SK-MEL-5 (cell line): ENCODE data around the gene AKR7A2. TPM values are rescaled to one million over a fixed set of nuclear protein-coding genes. Genes with fewer than 3 reads are reported as not detected.
A peak's percentile ranks its signal among the peaks of the same experiment; 100 is the strongest.

Experiments used
- DNase-seq: peaks from one replicate; pipeline ENCODE4 v3.0.0-alpha.2; 2016; ENCODE audit warnings: low read depth, low spot score
- in situ Hi-C: cut with HindIII; loops from 2 replicates; pipeline ENCODE4 v1.10.0; 2016; ENCODE audit warnings: low sequenced_read_pairs, high pct_unique_total_duplicates, low pct_unique_long_range_greater_than_20kb
- total RNA-seq: library from RNA; depleted of rRNA; stranded (reverse); fragments of >200 nt; shearing (Covaris generic); gene quantifications from 2 replicates; pipeline ENCODE4 v1.2.3, GENCODE V29; 2014

AKR7A2 gene
- total RNA-seq, 1 experiment from 2014 or later = 72.5 TPM

DNA sequence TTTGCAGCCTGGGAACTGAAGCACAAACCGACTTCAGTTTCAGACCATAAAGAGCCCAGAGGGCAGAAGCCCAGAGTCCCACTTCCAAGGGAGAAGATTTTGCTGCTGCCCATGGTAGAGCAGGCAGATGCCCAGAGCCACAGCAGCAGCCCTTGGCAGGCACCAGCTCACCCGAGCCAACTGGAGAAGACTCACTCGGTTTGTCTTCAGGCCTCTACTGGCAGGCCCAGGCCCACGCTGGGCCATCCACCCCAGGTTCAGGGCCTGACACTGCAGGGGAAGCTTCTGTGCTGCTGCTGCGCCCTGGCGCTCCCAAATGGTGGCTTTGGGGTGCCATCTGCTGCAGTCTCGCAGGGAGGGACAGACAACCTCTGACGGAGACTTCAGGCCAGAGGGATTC, 33.4 kb upstream of the AKR7A2 start:
- DNase-seq = no peak
- in situ Hi-C loops = no loop called here

DNA sequence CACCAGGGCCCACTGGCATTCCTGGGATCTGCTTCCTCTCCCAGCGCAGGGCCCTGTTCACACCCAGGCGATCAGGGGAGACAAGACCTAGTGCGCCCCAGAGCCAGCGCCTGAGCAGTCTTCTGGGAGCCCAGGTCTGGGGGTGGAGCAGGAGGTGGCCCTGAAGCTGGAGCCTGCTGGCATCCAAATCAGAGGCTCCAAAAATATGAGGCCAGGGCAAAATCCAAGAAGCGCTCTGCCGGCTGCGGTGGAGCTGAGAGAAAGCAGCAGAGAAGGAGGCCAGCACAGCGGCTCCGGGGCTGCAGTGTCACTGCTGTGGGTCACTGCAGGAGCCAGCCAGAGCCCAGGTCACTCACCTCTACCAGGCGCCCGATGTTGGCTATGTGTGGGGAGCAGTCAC, 32.9 kb upstream of the AKR7A2 start:
- DNase-seq = no peak
- in situ Hi-C loops = no loop called here

DNA sequence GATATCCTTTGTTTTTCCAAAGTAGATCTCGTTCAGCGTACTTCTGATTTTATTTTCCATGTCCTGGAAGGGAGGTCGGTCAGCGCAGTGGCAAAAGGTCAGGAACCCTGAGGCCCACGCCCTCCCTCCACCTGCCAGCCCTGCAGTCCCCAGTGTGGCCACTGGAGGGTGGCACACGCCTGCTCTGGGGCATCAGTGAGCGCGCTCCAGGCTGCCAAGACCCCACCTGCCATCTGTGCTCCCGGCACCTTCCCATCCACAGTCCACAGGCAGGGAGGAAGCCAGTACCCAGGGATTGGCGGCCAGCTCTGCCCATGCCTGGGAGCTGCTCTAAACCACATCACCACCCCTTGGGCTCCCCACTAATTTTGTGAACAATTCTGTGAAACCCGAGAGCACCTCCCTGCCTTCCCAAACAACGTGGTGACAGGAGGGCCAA, 32.4 kb upstream of the AKR7A2 start:
- in situ Hi-C loops = no loop called here
- DNase-seq = peak; percentile 50

DNA sequence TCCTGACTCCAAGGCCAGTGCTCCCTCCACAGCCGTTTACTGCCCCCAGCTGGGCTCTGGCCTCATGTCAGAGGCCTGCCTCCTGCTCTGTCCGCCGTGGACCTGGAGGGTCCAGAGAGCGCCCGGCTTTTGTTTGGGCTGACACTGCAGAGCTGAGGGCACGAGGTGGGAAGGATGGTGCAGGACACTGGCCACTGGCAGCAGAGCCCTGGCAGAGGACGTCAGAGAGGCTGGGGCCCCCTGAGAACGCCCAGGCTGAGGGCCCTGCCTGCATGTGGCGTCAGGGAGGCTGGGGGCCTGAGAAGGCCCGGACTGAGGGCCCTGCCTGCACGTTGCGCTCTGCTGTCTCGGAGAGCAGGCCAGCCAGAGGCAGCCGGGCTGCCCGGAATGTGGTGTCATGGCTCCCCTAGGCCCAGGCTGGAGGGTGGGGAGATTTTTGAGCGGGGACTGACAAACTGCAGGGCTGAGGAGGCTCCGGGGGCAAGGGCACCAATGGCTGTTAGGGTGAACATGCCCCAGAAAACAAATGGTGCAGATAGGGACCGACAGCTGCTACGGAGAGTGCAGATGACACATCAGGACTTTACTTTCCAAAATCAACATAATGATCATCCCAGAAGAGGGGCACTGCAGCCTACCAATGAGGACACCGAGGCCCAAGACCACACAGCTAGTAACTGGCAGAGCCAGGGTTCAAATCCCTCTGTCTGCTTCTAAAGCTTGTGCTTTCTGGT, 31.8 kb upstream of the AKR7A2 start:
- in situ Hi-C loops = no loop called here

DNA sequence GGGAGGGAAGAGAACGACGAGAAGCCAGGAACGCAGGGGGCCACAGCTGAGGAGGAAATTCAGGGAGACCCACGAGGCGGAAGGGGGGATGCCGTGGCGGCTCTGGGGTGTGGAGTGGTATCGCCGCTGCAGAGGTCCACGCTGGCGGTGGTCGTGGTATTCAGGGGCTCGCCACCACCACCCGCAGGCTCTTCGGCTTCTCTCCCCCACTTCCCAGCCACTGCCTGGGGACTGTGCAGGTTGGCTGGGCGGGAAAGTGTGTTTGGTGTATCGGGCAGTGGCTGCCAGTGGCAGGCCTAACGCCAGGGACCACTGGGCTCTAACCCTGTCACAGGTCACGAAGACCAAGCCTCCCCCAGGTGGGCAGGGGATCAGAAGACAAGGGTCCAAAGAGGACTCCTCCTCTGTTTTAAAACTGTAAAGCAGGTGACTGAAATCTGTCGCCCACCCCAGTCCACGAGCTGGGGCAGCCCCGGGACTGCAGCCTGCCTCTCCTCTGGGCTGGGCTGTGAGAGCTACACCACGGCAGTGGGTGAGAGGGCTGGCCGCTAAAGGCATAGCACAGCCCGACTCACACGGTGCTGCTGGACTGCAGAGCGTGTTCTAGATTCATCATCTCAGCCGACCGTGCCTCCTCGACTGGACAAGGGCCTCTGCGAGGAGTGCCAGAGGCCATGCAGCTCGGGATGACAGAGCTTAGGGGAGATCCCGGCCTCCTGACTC, 31.1 kb upstream of the AKR7A2 start:
- in situ Hi-C loops = no loop called here
- no peak for DNase-seq

More for the DNA sequence above, 31.8 kb upstream of the AKR7A2 start:
- no peak for DNase-seq

DNA sequence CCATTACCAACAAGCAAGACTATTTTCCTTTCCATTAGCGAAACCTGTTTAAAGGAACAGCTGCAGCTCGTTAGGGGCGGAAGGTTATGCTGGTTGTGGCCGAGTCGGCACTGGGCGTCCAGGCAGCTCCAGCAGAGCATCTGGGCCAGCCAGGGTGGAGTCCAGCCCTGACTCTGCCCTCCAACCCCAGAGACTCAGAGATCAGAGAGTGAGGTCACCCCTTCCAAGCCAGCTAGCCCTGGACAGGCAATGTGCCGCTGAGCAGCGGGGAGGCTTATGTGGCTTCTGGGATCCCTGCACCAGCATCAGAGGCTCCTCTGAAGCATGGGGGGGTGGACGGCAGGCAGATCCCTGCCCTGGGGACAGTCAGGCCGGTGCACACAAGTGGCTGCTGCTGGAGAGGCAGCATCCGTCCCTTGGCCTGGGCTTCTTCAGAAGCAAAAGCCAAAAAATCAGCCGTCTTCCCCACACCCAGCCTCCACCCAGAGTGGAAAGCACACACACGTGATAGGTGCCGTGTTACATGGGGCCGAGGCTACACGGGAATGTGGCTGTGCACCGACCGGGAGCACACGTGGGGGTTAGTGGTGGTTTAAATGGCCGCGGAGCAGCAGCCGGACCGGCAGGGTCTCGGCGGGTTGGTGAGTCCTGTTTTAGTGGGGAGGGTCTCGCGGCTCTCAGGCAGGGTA, 30.3 kb upstream of the AKR7A2 start:
- in situ Hi-C loops = no loop called here
- no peak for DNase-seq

DNA sequence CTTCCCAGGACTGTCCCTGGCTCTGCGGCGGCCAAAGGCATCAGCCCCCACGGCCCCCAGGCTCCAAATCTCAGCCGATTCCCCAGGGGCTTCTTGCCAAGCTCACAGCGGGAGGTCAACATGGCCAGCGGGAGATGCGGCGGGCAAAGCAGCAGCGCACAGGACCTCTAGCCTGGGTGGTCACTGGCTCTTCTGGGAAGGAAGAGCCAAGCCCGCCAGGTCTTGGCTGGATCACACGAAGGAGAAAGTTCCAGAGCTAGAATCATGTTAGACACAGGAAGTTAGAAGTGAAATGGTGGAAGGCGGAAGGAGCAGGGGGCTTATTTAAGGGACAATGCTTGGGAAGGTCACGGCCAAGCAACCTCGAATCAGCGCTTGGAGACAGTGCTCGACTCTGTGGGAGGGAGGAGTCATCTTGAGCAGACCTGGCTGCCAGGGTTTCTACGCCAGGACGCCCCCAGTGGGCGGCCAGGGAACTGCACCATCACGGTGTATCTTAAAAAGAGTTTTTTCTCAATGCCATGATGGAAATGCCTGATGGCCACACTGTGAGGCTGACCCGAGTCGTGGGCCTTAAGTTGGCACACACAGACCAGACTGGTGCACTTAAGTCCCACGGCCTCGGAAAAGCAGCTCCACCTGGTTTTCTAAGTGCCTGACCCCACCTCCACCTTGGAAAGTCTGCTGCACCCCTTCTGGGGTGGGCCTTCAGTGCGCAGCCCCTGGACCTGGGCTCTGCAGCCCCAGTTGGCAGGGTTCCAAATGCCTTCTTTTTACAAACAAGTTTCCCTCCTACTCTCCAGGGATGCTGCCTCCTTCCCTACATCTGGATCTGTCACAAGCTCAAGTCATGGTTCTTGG, 29.5 kb upstream of the AKR7A2 start:
- in situ Hi-C loops = no loop called here
- DNase-seq = peak; percentile 81

DNA sequence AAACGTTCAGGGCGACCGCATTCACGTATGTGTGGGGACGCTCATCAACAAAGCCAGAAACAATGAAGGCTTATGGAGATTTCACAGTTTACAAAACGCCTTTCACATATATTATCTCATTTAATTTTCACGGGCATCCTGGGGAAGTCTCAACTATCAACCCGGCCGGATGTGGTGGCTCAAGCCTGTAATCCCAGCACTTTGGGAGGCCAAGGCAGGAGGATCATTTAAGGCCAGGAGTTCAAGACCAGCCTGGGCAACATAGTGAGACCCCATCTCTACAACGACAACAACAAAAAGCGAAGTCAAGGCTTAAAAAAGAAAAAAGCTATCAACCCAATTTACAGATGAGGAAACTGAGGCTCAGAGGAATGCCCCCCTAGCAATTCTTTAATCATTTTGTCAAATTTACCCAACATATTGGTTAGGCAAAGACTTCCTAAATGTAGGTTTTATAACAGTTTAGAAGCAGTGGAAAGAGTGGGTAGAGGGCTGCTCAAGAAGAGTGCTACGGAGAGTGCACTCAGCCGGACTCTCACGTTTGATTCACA, 28.5 kb upstream of the AKR7A2 start:
- no peak for DNase-seq
- in situ Hi-C loops = no loop called here

DNA sequence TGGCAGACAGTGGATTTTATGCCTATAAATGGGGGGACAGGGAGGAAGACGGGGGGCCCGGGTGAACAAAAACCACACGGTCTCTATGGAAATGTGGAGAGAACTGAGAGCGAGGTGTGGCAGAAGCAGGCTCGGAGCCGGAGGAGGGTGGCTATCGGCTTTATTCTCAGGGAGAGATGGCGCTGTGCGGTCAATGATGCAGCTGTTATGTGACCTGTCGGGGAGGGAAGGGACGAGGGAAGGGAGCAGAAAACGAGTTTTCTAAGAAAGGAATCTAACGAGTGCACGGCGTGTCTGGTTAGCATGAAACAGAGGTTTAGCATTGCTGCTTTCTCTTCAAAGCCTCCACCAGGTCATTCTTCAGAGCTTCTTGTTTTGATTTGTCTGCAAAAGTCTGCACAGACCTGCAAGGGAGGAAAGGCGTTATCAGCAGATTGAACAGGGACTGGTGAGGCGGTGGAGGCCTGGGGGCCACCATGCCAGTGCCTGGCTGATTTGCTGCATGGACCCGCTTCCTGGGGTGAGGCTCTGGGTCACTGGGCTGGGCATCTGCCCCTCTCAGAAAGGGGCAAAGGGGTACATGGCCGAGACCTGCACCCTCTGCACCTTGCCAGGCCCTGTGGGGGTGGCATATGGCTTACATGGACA, 27.4 kb upstream of the AKR7A2 start:
- in situ Hi-C loops = no loop called here
- no peak for DNase-seq

DNA sequence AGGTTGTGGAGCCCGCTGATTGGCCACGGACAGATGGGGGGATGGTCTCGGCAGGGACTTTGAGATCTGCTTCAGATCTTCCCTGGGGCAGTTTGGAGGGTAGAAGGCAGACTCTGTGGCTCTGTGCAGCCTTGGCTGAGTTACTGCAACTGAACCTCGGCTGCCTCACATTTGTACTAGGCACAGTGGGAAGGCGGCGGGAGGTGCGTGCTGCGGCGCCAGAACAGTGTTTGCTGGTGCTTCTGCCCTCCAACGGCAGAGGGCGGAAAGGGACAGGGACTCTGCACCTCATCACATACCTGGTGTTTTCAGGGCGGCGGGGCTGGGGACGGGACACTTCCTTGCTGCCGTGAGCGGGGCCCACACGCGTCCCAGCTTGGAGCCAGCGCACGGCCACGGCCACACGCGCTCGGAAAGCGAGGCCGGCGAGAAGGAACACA, 26.4 kb upstream of the AKR7A2 start:
- DNase-seq = no peak
- in situ Hi-C loops = no loop called here

DNA sequence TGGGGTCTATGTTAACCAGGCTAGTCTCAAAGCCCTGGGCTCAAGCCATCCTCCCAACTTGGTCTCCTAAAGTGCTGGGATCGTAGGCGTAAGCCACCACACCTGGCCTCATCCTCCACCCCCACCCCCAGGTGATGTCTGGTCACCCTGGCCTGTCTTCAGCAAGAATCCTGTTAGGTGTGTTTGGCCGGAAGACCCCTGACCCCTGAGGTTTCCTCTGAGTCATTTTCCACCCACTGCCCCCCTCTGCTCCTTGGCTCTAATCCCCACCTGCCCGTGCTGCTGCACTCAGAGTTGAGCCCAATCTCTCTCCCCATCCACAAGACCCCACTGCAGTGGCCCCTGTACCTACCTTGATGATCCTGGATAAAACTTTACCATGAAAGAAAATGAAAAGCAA, 25.3 kb upstream of the AKR7A2 start:
- no peak for DNase-seq

DNA sequence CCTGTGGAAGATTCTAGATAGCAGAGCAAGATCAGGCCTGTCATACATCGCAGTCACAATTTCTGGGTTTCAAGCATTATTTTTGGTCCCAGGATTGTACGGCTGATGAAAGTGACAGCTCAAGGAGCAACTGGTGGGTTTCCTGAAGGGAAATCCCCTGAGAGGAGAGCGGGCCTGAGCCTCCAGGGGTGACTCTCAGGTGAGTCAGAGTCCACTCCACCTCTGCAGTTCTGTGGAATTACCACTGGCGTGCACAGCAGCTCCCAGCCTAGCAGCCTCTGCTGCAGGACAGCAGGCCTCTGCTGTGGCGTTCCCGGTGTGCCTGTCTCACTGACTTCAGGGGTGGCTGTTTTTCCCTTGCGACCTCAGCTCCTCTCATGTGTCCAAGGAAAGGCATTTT, 24.6 kb upstream of the AKR7A2 start:
- in situ Hi-C loops = no loop called here
- DNase-seq = no peak

More for the DNA sequence above, 25.3 kb upstream of the AKR7A2 start:
- in situ Hi-C loops = no loop called here

DNA sequence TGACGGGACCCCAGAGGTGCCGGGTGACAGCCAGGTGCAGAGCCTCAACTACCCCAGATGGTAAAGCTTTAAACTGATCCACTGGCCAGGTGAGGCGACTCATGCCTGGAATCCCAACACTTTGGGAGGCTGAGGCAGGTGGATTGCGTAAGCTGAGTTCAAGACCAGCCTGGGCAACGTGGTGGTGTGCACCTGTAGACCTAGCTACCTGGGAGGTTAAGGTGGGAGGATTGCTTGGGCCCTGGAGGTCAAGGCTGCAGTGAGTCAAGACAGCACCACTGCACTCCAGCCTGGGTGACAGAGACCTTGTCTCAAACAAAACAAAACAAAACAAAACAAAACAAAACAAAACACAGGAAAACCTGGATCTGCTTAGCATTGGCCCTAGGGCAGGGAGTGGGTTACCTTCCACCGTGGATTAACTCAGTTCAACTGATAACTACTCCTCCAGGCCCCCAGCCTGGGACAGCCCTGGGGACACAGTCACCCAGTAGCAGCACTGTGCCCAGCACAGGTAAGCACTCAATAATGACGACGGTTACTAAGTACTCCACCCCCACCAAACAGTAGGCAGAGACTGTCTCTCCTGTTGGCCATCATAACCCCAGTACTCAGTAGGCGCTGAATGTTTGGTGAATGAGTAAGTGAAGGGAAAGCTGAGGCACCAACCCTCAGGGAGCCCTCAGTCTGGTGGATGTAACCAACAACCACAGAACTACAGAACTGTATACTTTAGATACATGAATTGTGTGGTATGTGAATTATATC, 21.8 kb upstream of the AKR7A2 start:
- in situ Hi-C loops = no loop called here
- no peak for DNase-seq

DNA sequence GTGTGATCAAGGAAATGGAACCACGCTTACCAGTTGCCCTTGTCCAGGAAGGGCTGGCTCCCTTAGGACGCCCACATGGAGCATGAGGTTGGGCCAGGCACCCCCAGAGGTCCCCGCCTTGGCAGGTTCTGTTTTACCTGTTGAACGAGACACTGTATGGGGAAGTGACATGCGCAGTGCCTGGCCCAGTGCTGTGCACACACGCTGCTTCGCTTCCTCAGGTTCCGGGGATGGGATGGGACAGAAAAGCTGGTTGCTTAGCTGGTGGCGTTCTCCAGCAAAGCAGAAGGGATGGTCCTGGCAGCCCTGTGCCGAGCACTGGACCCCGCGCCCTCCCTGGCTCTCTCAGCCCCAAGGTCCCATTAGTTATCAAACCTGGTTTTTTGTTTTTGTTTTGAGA, 20.9 kb upstream of the AKR7A2 start:
- in situ Hi-C loops = no loop called here

DNA sequence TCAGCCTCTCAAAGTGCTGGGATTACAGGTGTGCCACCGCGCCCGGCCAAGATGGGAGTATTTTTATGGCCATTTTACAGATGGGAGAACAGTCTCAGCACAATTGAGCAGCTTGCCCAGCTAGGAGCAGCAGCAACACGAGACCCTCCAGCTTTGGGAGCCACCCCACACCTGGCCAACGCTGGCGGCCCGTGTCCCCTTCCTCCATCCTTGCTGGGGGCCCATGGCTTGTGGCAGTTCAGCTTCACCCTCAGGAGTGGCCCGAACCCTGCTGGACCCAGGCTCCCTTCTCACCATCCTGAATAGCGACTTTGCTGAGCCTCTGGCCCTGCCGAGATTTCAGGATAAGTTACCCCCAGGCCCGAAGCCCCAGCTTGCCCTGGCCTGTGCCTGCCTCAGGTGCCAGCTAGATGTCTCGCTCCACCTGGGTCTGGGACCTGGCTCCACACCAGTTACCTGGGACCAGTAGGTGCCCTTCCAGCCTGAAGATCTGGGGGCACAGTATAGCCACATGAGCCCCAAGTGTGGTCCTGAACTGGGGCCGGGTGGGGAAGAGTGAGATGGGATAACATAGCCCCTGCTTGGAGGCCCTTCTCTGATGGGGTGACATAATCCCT, 19.4 kb upstream of the AKR7A2 start:
- in situ Hi-C loops = no loop called here
- DNase-seq = no peak

More for the DNA sequence above, 20.9 kb upstream of the AKR7A2 start:
- DNase-seq = no peak
